Transverse colon (tissue), 4 donors: Measurements from ENCODE around the gene F11R.

Source experiments
- EP300 ChIP-seq: sonication (generic); formaldehyde crosslinking; IDR thresholded peaks from one replicate; pipeline ENCODE4 v1.6.1; 2017; ENCODE audit warnings: antibody characterized with exemption, low read depth
- POLR2A ChIP-seq: fragments of 450-650 bp; IDR thresholded peaks from one replicate; pipeline ENCODE4 v1.6.1; 2016; ENCODE audit warnings: antibody characterized with exemption, mild to moderate bottlenecking, moderate library complexity
- POLR2AphosphoS5 ChIP-seq, 3 donors: sonication (generic); formaldehyde crosslinking; IDR thresholded peaks; one replicate each; pipeline ENCODE4 v1.6.1; 2016; ENCODE audit warnings: antibody characterized with exemption in 3 of 3
- TF ChIP-seq, protein P1 (sequence below), 5 experiments: fragments of 200-600 bp in 3 of 5; fragments of 450-650 bp in 2 of 5; sonication (generic) in 3 of 5; IDR thresholded peaks; 1 replicate in 2 of 5; 2 replicates in 3 of 5; pipeline ENCODE4 v1.5.1; 2016 to 2017; ENCODE audit warnings: antibody characterized with exemption in 5 of 5, inconsistent platforms in 3 of 5, mild to moderate bottlenecking in 2 of 5, moderate library complexity in 1 of 5

DNA sequence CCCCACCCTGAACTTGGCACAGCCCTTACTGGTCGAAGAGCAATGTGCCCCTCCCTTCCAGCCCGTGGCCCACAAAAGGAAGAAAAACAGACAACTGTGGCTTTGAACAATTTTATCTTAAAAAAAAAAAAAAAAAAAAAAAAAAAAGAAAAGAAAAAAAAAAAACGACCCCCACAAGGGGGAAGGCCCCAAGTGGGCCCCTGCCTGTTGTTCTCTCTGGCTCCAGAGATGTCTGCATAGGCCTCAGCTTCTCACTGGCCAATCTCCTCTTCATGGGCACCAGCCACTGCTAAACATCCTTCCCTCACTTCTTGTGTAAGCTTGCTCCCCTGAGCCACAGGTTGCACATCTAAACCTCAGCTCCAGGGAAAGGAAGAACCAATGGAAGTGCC lies 18.2 kb upstream of the F11R start:
- TF ChIP-seq, protein P1, sequence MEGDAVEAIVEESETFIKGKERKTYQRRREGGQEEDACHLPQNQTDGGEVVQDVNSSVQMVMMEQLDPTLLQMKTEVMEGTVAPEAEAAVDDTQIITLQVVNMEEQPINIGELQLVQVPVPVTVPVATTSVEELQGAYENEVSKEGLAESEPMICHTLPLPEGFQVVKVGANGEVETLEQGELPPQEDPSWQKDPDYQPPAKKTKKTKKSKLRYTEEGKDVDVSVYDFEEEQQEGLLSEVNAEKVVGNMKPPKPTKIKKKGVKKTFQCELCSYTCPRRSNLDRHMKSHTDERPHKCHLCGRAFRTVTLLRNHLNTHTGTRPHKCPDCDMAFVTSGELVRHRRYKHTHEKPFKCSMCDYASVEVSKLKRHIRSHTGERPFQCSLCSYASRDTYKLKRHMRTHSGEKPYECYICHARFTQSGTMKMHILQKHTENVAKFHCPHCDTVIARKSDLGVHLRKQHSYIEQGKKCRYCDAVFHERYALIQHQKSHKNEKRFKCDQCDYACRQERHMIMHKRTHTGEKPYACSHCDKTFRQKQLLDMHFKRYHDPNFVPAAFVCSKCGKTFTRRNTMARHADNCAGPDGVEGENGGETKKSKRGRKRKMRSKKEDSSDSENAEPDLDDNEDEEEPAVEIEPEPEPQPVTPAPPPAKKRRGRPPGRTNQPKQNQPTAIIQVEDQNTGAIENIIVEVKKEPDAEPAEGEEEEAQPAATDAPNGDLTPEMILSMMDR (IDR thresholded peaks at IDR 0.05) = peak in 1 of 5 experiments; percentile 17
- TF ChIP-seq POLR2AphosphoS5 (IDR thresholded peaks at IDR 0.05) (no peak), EP300 (no peak), POLR2A (no peak)
